ENCODE results near the gene CMTM8. TPM values are rescaled to one million over a fixed set of nuclear protein-coding genes. Genes with fewer than 3 reads are reported as not detected.
A peak's percentile ranks its signal among the peaks of the same experiment; 100 is the strongest.

The CMTM8 gene
- total RNA-seq, 2 experiments from 2014 or later: 6.1 to 7.5 TPM

- CTCF ChIA-PET: interaction anchor here (1.0 to 1.4 kb wide), 3 partner anchors 14 to 48 kb away, joined by 3 to 5 read pairs (median 3); partner anchors contain the start of gene CMTM7
- no peak for TF ChIP-seq CTCF (IDR thresholded peaks at IDR 0.05)
- no peak for DNase-seq
These were observed 181.3 kb downstream of the CMTM8 start for GRCh38 chr3:32419742-32420125.

More at GRCh38 chr3:32419742-32420125, 181.3 kb downstream of the CMTM8 start:
- H3K36me3 Mint-ChIP-seq (ENCODE audit: low read depth): no peaks in the 10 kb centered on the region
- H3K27ac Mint-ChIP-seq: peak overlapping the region; percentile 95
- H3K9me3 Mint-ChIP-seq: no peaks in the 10 kb centered on the region
- intact Hi-C loops (cut with DNase I, micrococcal nuclease): loop anchor here (2.0 to 10.0 kb wide), 3 partner anchors 19 to 1765 kb away; no protein-coding TSS in a partner anchor
- peak overlapping the region; percentile 71 for H3K4me3 Mint-ChIP-seq
- peaks cover 97% of the 10 kb centered on the region for H3K4me1 Mint-ChIP-seq (ENCODE audit: low read depth)
- peak overlapping the region; percentile 44 to 48 for H3K27ac ChIP-seq (ENCODE audit: low read depth in 1 of 2, low read length in 2 of 2)
- no peaks in the 10 kb centered on the region for H3K9me3 ChIP-seq (ENCODE audit: control insufficient read depth in 1 of 2, insufficient read depth in 1 of 2, low read length in 2 of 2)
- POLR2A ChIA-PET: interaction anchor here (0.7 to 1.3 kb wide), 3 partner anchors 9 to 36 kb away, joined by 3 to 4 read pairs (median 3); no protein-coding TSS in a partner anchor
- ATAC-seq (ENCODE audit: poor library complexity): no peak
- H3K4me3 ChIP-seq (ENCODE audit: low read length): no peak overlapping the region
- H3K4me1 ChIP-seq (ENCODE audit: insufficient read depth, low read length): peaks cover 70% of the 10 kb centered on the region
- H3K27me3 Mint-ChIP-seq: no peaks in the 10 kb centered on the region
- H3K27me3 ChIP-seq (ENCODE audit: control insufficient read depth in 1 of 2, insufficient read depth in 2 of 2, low read length in 2 of 2): no peaks in the 10 kb centered on the region
- no peaks in the 10 kb centered on the region for H3K36me3 ChIP-seq (ENCODE audit: insufficient read depth, low read length)

Other genes with a start within 250 kb of the CMTM8 start
- gene GPD1L, start 132.1 kb upstream of the CMTM8 start, total RNA-seq: 10 to 100 TPM; 15.3 to 16.0 TPM
- gene CMTM7, start 153.2 kb downstream of the CMTM8 start, total RNA-seq: 10 to 100 TPM; 31.5 to 35.2 TPM